SK-N-SH treated with all-trans-retinoic acid at 6 μM for 48 hours (cell line): ENCODE measurements around the gene AMOTL2.

Source experiments
- ATAC-seq: fragments of 200-7000 bp; cut with Tn5 transposase; 3 replicates; pipeline ENCODE4 v1.9.1; 2020; ENCODE audit warnings: mild to moderate bottlenecking, moderate library complexity
- ARNTL ChIP-seq: fragments of 450-650 bp; formaldehyde crosslinking; IDR thresholded peaks from 2 replicates; pipeline ENCODE4 v1.5.0; 2020; ENCODE audit warnings: low read depth, mild to moderate bottlenecking, moderate library complexity, borderline replicate concordance
- BACH2 ChIP-seq: fragments of 250-450 bp; sonication (Bioruptor Pico); IDR thresholded peaks from 2 replicates; pipeline ENCODE4 v1.9.0; 2021; ENCODE audit warnings: mild to moderate bottlenecking, borderline replicate concordance
- CREB5 ChIP-seq: fragments of 250-450 bp; sonication (Bioruptor Pico); IDR thresholded peaks from 2 replicates; pipeline ENCODE4 v1.5.1; 2020; ENCODE audit warnings: low read depth, mild to moderate bottlenecking, moderate library complexity
- CSDC2 ChIP-seq: fragments of 250-450 bp; sonication (Bioruptor Pico); IDR thresholded peaks from 2 replicates; pipeline ENCODE4 v1.5.0; 2020; ENCODE audit warnings: mild to moderate bottlenecking, moderate library complexity
- ESRRG ChIP-seq: fragments of 250-450 bp; sonication (Bioruptor Pico); IDR thresholded peaks from 2 replicates; pipeline ENCODE4 v1.6.1; 2021; ENCODE audit warnings: mild to moderate bottlenecking
- GLIS3 ChIP-seq: fragments of 250-450 bp; sonication (Bioruptor Pico); IDR thresholded peaks from 2 replicates; pipeline ENCODE4 v1.5.0; 2020; ENCODE audit warnings: mild to moderate bottlenecking, moderate library complexity
- ISL1 ChIP-seq: fragments of 250-450 bp; sonication (Bioruptor Pico); IDR thresholded peaks from 2 replicates; pipeline ENCODE4 v2.1.2; 2022; ENCODE audit warnings: mild to moderate bottlenecking, moderate library complexity
- OSR1 ChIP-seq: fragments of 250-450 bp; sonication (Bioruptor Pico); IDR thresholded peaks from 2 replicates; pipeline ENCODE4 v1.8.0; 2022; ENCODE audit warnings: moderate library complexity, mild to moderate bottlenecking, inconsistent platforms
- PATZ1 ChIP-seq: fragments of 250-450 bp; sonication (Bioruptor Pico); IDR thresholded peaks from 2 replicates; pipeline ENCODE4 v1.8.0; 2020; ENCODE audit warnings: mild to moderate bottlenecking, moderate library complexity, borderline replicate concordance
- POU6F1 ChIP-seq: fragments of 250-450 bp; sonication (Bioruptor Pico); IDR thresholded peaks from 2 replicates; pipeline ENCODE4 v1.8.0; 2021; ENCODE audit warnings: low read depth, mild to moderate bottlenecking, moderate library complexity, borderline replicate concordance
- PPARA ChIP-seq: fragments of 250-450 bp; sonication (Bioruptor Pico); IDR thresholded peaks from 2 replicates; pipeline ENCODE4 v1.5.0; 2020; ENCODE audit warnings: mild to moderate bottlenecking, borderline replicate concordance
- SNAI2 ChIP-seq: fragments of 250-450 bp; sonication (Bioruptor Pico); IDR thresholded peaks from 2 replicates; pipeline ENCODE4 v1.5.0; 2020; ENCODE audit warnings: mild to moderate bottlenecking, moderate library complexity
- TCF4 ChIP-seq: fragments of 250-450 bp; sonication (Bioruptor Pico); IDR thresholded peaks from 2 replicates; pipeline ENCODE4 v1.8.0; 2021; ENCODE audit warnings: mild to moderate bottlenecking, moderate library complexity, borderline replicate concordance
- ZFP3 ChIP-seq: fragments of 250-450 bp; sonication (Bioruptor Pico); IDR thresholded peaks from 2 replicates; pipeline ENCODE4 v1.5.0; 2020; ENCODE audit warnings: mild to moderate bottlenecking, moderate library complexity
- ZFP30 ChIP-seq: fragments of 450-650 bp; formaldehyde crosslinking; IDR thresholded peaks from 2 replicates; pipeline ENCODE4 v1.5.0; 2022; ENCODE audit warnings: mild to moderate bottlenecking, moderate library complexity
- ZNF565 ChIP-seq: fragments of 450-650 bp; formaldehyde crosslinking; conservative IDR thresholded peaks from 2 replicates; pipeline ENCODE4 v1.5.0; 2020; ENCODE audit warnings: low read depth, mild to moderate bottlenecking, moderate library complexity
- ZNF70 ChIP-seq: fragments of 450-650 bp; formaldehyde crosslinking; IDR thresholded peaks from 2 replicates; pipeline ENCODE4 v1.5.0; 2020; ENCODE audit warnings: mild to moderate bottlenecking, moderate library complexity
- ZNF8 ChIP-seq: fragments of 450-650 bp; formaldehyde crosslinking; IDR thresholded peaks from 2 replicates; pipeline ENCODE4 v1.5.0; 2020; ENCODE audit warnings: mild to moderate bottlenecking, moderate library complexity
- TF ChIP-seq, protein P1 (sequence below): fragments of 250-450 bp; sonication (Bioruptor Pico); IDR thresholded peaks from 2 replicates; pipeline ENCODE4 v1.5.0; 2020; ENCODE audit warnings: mild to moderate bottlenecking, moderate library complexity
- TF ChIP-seq, protein P2 (sequence below): fragments of 250-450 bp; sonication (Bioruptor Pico); IDR thresholded peaks from 2 replicates; pipeline ENCODE4 v1.5.1; 2021; ENCODE audit warnings: mild to moderate bottlenecking, moderate library complexity

AMOTL2 gene

GRCh38 chr3:134334901-134335280 is 39.4 kb downstream of the AMOTL2 start:
- TF ChIP-seq OSR1 (no peak), ISL1 (CRISPR knock-in tag) (no peak), PPARA (CRISPR knock-in tag) (no peak), POU6F1 (no peak), ARNTL (no peak), ZFP3 (CRISPR knock-in tag) (no peak), BACH2 (CRISPR knock-in tag) (no peak), ZNF565 (CRISPR knock-in tag) (no peak), TCF4 (no peak), CREB5 (CRISPR knock-in tag) (no peak), ZNF70 (CRISPR knock-in tag) (no peak), PATZ1 (CRISPR knock-in tag) (no peak), CSDC2 (CRISPR knock-in tag) (no peak), SNAI2 (CRISPR knock-in tag) (no peak), ZNF8 (CRISPR knock-in tag) (no peak)
- TF ChIP-seq, protein P1, sequence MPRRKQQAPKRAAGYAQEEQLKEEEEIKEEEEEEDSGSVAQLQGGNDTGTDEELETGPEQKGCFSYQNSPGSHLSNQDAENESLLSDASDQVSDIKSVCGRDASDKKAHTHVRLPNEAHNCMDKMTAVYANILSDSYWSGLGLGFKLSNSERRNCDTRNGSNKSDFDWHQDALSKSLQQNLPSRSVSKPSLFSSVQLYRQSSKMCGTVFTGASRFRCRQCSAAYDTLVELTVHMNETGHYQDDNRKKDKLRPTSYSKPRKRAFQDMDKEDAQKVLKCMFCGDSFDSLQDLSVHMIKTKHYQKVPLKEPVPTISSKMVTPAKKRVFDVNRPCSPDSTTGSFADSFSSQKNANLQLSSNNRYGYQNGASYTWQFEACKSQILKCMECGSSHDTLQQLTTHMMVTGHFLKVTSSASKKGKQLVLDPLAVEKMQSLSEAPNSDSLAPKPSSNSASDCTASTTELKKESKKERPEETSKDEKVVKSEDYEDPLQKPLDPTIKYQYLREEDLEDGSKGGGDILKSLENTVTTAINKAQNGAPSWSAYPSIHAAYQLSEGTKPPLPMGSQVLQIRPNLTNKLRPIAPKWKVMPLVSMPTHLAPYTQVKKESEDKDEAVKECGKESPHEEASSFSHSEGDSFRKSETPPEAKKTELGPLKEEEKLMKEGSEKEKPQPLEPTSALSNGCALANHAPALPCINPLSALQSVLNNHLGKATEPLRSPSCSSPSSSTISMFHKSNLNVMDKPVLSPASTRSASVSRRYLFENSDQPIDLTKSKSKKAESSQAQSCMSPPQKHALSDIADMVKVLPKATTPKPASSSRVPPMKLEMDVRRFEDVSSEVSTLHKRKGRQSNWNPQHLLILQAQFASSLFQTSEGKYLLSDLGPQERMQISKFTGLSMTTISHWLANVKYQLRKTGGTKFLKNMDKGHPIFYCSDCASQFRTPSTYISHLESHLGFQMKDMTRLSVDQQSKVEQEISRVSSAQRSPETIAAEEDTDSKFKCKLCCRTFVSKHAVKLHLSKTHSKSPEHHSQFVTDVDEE (CRISPR knock-in tag): no peak
- TF ChIP-seq, protein P2, sequence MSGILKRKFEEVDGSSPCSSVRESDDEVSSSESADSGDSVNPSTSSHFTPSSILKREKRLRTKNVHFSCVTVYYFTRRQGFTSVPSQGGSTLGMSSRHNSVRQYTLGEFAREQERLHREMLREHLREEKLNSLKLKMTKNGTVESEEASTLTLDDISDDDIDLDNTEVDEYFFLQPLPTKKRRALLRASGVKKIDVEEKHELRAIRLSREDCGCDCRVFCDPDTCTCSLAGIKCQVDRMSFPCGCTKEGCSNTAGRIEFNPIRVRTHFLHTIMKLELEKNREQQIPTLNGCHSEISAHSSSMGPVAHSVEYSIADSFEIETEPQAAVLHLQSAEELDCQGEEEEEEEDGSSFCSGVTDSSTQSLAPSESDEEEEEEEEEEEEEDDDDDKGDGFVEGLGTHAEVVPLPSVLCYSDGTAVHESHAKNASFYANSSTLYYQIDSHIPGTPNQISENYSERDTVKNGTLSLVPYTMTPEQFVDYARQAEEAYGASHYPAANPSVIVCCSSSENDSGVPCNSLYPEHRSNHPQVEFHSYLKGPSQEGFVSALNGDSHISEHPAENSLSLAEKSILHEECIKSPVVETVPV (CRISPR knock-in tag): no peak
- TF ChIP-seq, all 23 proteins: peak for 0
- ATAC-seq: no peak

DNA sequence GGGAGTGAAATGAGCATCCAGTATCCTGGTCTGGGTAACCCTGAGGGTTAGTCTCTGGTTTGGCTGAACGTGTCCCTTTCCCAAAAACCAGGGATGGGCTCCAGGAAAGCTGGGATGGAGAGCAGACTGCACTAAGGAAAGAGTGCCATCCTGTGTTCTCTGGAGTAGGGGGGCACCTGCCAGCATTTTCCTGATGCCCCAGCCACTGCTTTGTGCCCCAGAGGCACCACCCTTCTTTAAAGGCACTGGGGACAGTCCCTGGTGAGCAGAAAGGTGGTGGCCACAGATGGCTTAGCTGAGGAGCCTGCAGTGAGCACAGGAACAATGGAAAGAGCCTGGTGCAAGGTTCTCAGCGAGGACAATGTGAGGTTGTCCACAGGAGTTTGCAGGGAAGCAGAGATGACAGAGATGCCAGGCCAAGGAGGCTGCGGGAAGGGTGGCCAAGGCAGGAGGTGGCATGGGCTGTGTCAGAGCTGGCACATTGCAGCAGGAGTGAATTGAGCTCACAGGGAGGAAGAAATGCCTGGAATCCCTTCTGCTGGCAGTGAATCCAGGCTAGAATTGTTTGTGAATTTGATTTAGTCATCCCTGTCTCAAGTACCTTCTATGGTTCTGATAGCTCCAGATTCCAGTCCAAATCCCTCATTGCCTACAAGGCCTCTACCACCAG is 39.9 kb downstream of the AMOTL2 start:
- no peak for TF ChIP-seq ZNF8 (CRISPR knock-in tag)
- no peak for TF ChIP-seq GLIS3
- TF ChIP-seq OSR1: no peak
- TF ChIP-seq ZFP30 (CRISPR knock-in tag): no peak
- TF ChIP-seq ZNF70 (CRISPR knock-in tag): no peak
- no peak for TF ChIP-seq POU6F1
- TF ChIP-seq PPARA (CRISPR knock-in tag): no peak
- TF ChIP-seq CSDC2 (CRISPR knock-in tag): no peak
- no peak for TF ChIP-seq ZNF565 (CRISPR knock-in tag)
- no peak for TF ChIP-seq CREB5 (CRISPR knock-in tag)
- no peak for TF ChIP-seq ESRRG (CRISPR knock-in tag)
- TF ChIP-seq, protein P2 (CRISPR knock-in tag): no peak
- peak; percentile 38 for ATAC-seq
